GM23338 (cell line): ENCODE measurements around the gene KIF3C. TPM values are rescaled to one million over a fixed set of nuclear protein-coding genes. Genes with fewer than 3 reads are reported as not detected.

Experiments
- ATAC-seq: fragments of 200-7000 bp; cut with Tn5 transposase; 3 replicates; pipeline ENCODE4 v1.9.1; 2020
- DNase-seq: peaks from one replicate; pipeline ENCODE4 v3.0.0-alpha.2; 2015; ENCODE audit warnings: low spot score
- H2AFZ ChIP-seq: fragments of 200-600 bp; sonication (generic); 2 replicates; pipeline ENCODE4 v1.8.0; 2016; ENCODE audit warnings: antibody characterized with exemption, mild to moderate bottlenecking, moderate library complexity
- H3F3A ChIP-seq: fragments of 200-600 bp; sonication (generic); replicated peaks from 2 replicates; pipeline ENCODE4 v1.8.0; 2017; ENCODE audit warnings: antibody characterized with exemption, mixed run types, low read depth
- H3K27ac ChIP-seq: fragments of 200-600 bp; sonication (generic); 2 replicates; pipeline ENCODE4 v1.6.1; 2016; ENCODE audit warnings: low read depth
- H3K27me3 ChIP-seq: fragments of 200-600 bp; sonication (generic); 2 replicates; pipeline ENCODE4 v1.8.0; 2016; ENCODE audit warnings: mild to moderate bottlenecking, mixed run types, moderate library complexity; ENCODE audit not compliant: insufficient read depth
- H3K36me3 ChIP-seq: fragments of 200-600 bp; sonication (generic); 2 replicates; pipeline ENCODE4 v1.8.0; 2016; ENCODE audit warnings: mild to moderate bottlenecking; ENCODE audit not compliant: insufficient read depth
- H3K4me1 ChIP-seq: fragments of 200-600 bp; sonication (generic); 2 replicates; pipeline ENCODE4 v1.8.0; 2016; ENCODE audit warnings: mild to moderate bottlenecking, moderate library complexity; ENCODE audit not compliant: insufficient read depth
- H3K4me2 ChIP-seq: fragments of 200-600 bp; sonication (generic); 2 replicates; pipeline ENCODE4 v1.7.1; 2017; ENCODE audit warnings: mixed run types
- H3K4me3 ChIP-seq: fragments of 200-600 bp; sonication (generic); 2 replicates; pipeline ENCODE4 v1.6.1; 2016; ENCODE audit warnings: mixed run types
- H3K79me2 ChIP-seq: fragments of 200-600 bp; sonication (generic); replicated peaks from 2 replicates; pipeline ENCODE4 v1.8.0; 2017; ENCODE audit warnings: mild to moderate bottlenecking; ENCODE audit not compliant: insufficient read depth
- H3K9me2 ChIP-seq: fragments of 200-600 bp; sonication (generic); 2 replicates; pipeline ENCODE4 v1.8.0; 2017; ENCODE audit not compliant: insufficient read depth
- H4K20me1 ChIP-seq: fragments of 200-600 bp; sonication (generic); replicated peaks from 2 replicates; pipeline ENCODE4 v1.8.0; 2017; ENCODE audit warnings: mild to moderate bottlenecking; ENCODE audit not compliant: insufficient read depth
- H3K27ac Mint-ChIP-seq: 2 replicates; pipeline ENCODE4 v1.8.0; 2020; ENCODE audit warnings: inconsistent platforms, mild to moderate bottlenecking, moderate library complexity, mixed read lengths
- H3K27me3 Mint-ChIP-seq: 3 replicates; pipeline ENCODE4 v1.8.0; 2022; ENCODE audit warnings: low read depth, mild to moderate bottlenecking, moderate library complexity, mixed read lengths, inconsistent platforms; ENCODE audit not compliant: insufficient read depth, poor library complexity
- H3K36me3 Mint-ChIP-seq: 3 replicates; pipeline ENCODE4 v1.8.0; 2021; ENCODE audit warnings: low read depth, mild to moderate bottlenecking, inconsistent platforms, moderate library complexity, mixed read lengths
- H3K4me1 Mint-ChIP-seq: 3 replicates; pipeline ENCODE4 v1.8.0; 2020; ENCODE audit warnings: mild to moderate bottlenecking, inconsistent platforms, mixed read lengths
- H3K4me3 Mint-ChIP-seq: 3 replicates; pipeline ENCODE4 v1.8.0; 2021; ENCODE audit warnings: moderate library complexity, mild to moderate bottlenecking, inconsistent platforms, mixed read lengths
- H3K9me3 Mint-ChIP-seq: 3 replicates; pipeline ENCODE4 v1.8.0; 2020; ENCODE audit warnings: moderate library complexity, mild to moderate bottlenecking, inconsistent platforms, mixed read lengths
- CREB1 ChIP-seq: fragments of 250-450 bp; sonication (Bioruptor Pico); IDR thresholded peaks from 2 replicates; pipeline ENCODE4 v1.5.0; 2020; ENCODE audit warnings: low read depth, mild to moderate bottlenecking, moderate library complexity
- EZH2 ChIP-seq: fragments of 200-600 bp; sonication (generic); IDR thresholded peaks from one replicate; pipeline ENCODE4 v1.8.0; 2017; ENCODE audit warnings: antibody characterized with exemption, mild to moderate bottlenecking, low read depth; ENCODE audit not compliant: unreplicated experiment
- EZH2phosphoT487 ChIP-seq: fragments of 200-600 bp; sonication (generic); IDR thresholded peaks from one replicate; pipeline ENCODE4 v1.8.1; 2018; ENCODE audit warnings: antibody characterized with exemption; ENCODE audit not compliant: unreplicated experiment
- JUNB ChIP-seq: IDR thresholded peaks from one replicate; pipeline ENCODE4 v1.6.1; 2016; ENCODE audit warnings: antibody characterized with exemption; ENCODE audit not compliant: unreplicated experiment
- POLR2AphosphoS5 ChIP-seq: IDR thresholded peaks from 2 replicates; pipeline ENCODE4 v1.6.1; 2016; ENCODE audit warnings: antibody characterized with exemption, low read depth
- STAT1 ChIP-seq: IDR thresholded peaks from one replicate; pipeline ENCODE4 v1.6.1; 2016; ENCODE audit warnings: antibody characterized with exemption; ENCODE audit not compliant: unreplicated experiment
- ZNF114 ChIP-seq: fragments of 250-450 bp; sonication (Bioruptor Pico); IDR thresholded peaks from 2 replicates; pipeline ENCODE4 v1.5.0; 2020; ENCODE audit warnings: mild to moderate bottlenecking, moderate library complexity
- ZNF331 ChIP-seq: fragments of 250-450 bp; sonication (Bioruptor Pico); IDR thresholded peaks from 2 replicates; pipeline ENCODE4 v1.5.0; 2020; ENCODE audit warnings: low read depth, mild to moderate bottlenecking, moderate library complexity
- polyA plus RNA-seq: library from polyadenylated mRNA; unstranded; fragments of >200 nt; fragmentation: Nextera tagmentation; extraction: Ambion mirVana; gene quantifications from 2 replicates; pipeline ENCODE4 v1.2.1, GENCODE V29; 2016
- total RNA-seq: library from RNA; depleted of rRNA; stranded (reverse); fragments of >200 nt; shearing (Covaris generic); gene quantifications from 2 replicates; pipeline ENCODE4 v1.2.3, GENCODE V29; 2014
- TF ChIP-seq, protein P1 (sequence below), 2 experiments: fragments of 200-600 bp in 1 of 2; sonication (generic) in 1 of 2; conservative IDR thresholded peaks; 2 replicates each; pipeline versions ENCODE4 v1.5.1 to v1.6.1; 2016 to 2017; ENCODE audit warnings: antibody characterized with exemption in 2 of 2, low read depth in 2 of 2, mild to moderate bottlenecking in 2 of 2, moderate library complexity in 1 of 2
- TF ChIP-seq, protein P2 (sequence below): IDR thresholded peaks from one replicate; pipeline ENCODE4 v1.6.1; 2018; ENCODE audit warnings: antibody characterized with exemption; ENCODE audit not compliant: unreplicated experiment
- TF ChIP-seq, protein P3 (sequence below): IDR thresholded peaks from 2 replicates; pipeline ENCODE4 v1.6.1; 2016; ENCODE audit warnings: antibody characterized with exemption

Gene KIF3C
- total and polyA plus RNA-seq, 2 experiments from 2014 or later: 14.9 to 40.0 TPM

DNA sequence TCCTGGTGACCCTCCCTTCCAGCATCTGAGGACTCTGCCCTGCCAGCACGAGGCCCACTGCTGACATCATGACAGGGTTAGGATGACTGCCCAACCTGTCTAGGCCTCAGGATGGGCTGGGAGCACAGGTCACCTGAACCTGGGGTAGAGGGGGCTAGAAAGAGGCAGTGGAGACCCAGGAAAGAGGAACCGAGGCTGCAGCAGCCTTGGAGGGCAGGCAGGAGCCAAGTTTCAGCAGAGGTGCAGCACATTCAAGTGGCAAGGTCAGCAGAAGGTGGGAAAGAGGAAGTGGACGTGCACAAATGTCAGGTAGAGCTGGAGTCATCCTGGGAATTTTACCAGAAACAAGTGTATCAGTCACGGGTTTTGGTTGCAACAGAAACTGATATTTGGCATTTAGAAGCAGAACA lies 37.9 kb upstream of the KIF3C start:
- Mint-ChIP-seq H3K27ac (no peak overlapping the region), H3K27me3 (no peaks in the 10 kb centered on the region)

DNA sequence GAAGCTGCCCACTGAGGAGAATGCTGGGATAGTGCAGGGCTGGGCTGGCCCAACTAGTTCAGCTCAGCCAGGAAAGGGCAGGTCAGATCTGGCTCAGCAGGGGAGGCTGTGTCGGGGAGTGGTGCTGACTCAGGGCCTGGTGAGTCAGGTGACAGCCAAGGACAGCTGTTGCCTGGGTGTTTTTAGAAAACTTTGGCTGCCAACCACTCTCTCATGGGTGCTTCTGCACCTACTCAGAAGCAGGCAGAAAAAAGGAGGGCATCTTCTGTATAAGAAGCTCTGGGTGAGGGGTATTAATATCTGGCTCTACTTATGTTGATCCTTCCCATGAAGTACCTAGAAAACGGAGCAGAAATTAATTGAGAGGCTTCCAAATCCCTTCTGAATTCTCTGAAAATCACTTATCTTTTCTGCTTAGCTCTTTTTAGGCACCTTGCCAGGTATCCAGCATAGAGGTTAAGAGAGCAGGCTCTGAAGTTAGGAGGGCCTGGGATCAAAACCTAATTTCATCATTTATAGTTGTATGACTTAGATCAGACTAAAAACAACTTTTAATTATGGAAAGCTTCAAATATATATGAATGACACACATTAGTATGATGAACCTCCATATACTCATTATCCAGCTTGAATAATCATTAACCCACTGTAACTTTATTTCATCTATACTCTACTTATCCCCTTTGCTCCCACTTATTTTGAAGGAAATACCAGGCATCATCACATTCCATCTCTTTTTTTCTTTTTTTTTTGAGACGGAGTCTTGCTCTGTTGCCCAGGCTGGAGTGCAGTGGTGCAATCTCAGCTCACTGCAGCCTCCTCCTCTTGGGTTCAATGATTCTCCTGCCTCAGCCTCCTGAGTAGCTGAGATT lies 36.1 kb upstream of the KIF3C start:
- H3K36me3 Mint-ChIP-seq: no peaks in the 10 kb centered on the region
- no peaks in the 10 kb centered on the region for H3K36me3 ChIP-seq
- peak overlapping the region; percentile 43 for H3K27ac Mint-ChIP-seq
- H3K27ac ChIP-seq: no peak overlapping the region
- ATAC-seq: peak; percentile 98
- H3K4me3 ChIP-seq: no peak overlapping the region
- no peak for TF ChIP-seq STAT1
- peaks cover 11% of the 10 kb centered on the region for H3K4me1 Mint-ChIP-seq
- H3K4me1 ChIP-seq: no peaks in the 10 kb centered on the region
- H3K4me2 ChIP-seq: no peak overlapping the region
- H3F3A ChIP-seq: no peaks in the 10 kb centered on the region
- H3K27me3 ChIP-seq: no peaks in the 10 kb centered on the region
- no peaks in the 10 kb centered on the region for H4K20me1 ChIP-seq
- peaks cover 2% of the 10 kb centered on the region for H3K27me3 Mint-ChIP-seq
- H2AFZ ChIP-seq: peak overlapping the region; percentile 75; the same call in 1 of the 2 replicates
- H3K9me3 Mint-ChIP-seq: no peaks in the 10 kb centered on the region
- H3K9me2 ChIP-seq: no peaks in the 10 kb centered on the region
- H3K79me2 ChIP-seq: no peaks in the 10 kb centered on the region
- no peak overlapping the region for H3K4me3 Mint-ChIP-seq
- peak; percentile 64 for DNase-seq

More for the DNA sequence above, 37.9 kb upstream of the KIF3C start:
- Histone ChIP-seq H3F3A (no peaks in the 10 kb centered on the region), H3K4me2 (no peak overlapping the region), H3K27ac (no peak overlapping the region), H3K9me2 (no peaks in the 10 kb centered on the region), H3K27me3 (no peaks in the 10 kb centered on the region), H3K4me1 (no peaks in the 10 kb centered on the region), H2AFZ (no peak overlapping the region), H3K79me2 (no peaks in the 10 kb centered on the region), H3K4me3 (no peak overlapping the region), H3K36me3 (no peaks in the 10 kb centered on the region), H4K20me1 (no peaks in the 10 kb centered on the region)
- no peaks in the 10 kb centered on the region for H3K36me3 Mint-ChIP-seq
- no peaks in the 10 kb centered on the region for H3K9me3 Mint-ChIP-seq
- ATAC-seq (no peak), DNase-seq (no peak)
- no peak overlapping the region for H3K4me3 Mint-ChIP-seq
- peaks cover 11% of the 10 kb centered on the region for H3K4me1 Mint-ChIP-seq
- TF ChIP-seq JUNB: no peak

DNA sequence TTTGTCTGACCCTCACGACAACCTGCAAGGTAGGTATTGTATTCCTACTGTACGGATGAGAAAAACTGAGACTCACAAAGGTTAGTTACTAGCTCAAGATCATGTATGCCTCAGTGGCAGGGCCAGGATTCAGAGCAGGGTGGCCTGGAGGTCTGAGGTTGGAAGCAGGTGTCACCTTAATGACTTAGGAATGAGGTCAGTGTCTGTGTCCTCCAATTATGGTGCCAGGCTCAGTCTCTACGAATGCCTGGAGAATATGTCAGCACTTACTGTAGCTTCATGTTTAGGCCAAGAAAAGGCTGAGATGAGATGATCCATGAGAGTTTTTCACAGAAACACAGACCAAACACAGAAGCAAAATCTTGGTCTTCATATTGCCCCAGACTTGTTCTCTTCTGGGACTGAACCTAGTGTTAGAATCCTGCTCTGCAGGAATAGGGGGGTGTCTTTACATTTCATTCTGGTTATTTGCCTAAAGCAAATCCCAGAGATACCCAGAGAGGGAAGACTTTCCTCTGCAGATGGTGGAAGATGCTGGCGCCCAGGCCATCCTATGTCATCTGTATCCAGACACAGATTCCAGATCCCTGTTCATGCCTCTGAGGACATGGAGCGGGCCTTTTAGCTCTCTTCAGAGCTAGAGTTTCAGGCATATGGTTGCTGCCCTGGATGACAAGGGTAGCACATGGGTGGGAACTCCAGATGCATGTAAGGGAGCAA lies 35.3 kb upstream of the KIF3C start:
- ATAC-seq (no peak), DNase-seq (no peak)
- H3K79me2 ChIP-seq: no peaks in the 10 kb centered on the region
- H3K27ac Mint-ChIP-seq: peak overlapping the region; percentile 43
- H3K9me2 ChIP-seq: no peaks in the 10 kb centered on the region
- no peak overlapping the region for H3K27ac ChIP-seq
- H3K4me1 Mint-ChIP-seq: peaks cover 12% of the 10 kb centered on the region
- H3F3A ChIP-seq: no peaks in the 10 kb centered on the region
- H3K27me3 ChIP-seq: no peaks in the 10 kb centered on the region
- H3K9me3 Mint-ChIP-seq: no peaks in the 10 kb centered on the region
- H3K36me3 ChIP-seq: no peaks in the 10 kb centered on the region
- H3K4me2 ChIP-seq: no peak overlapping the region
- 0 out of 2 replicates have a peak overlapping the region, but pooled peaks have one; percentile 15 for H2AFZ ChIP-seq
- H3K4me3 ChIP-seq: no peak overlapping the region
- peaks cover 2% of the 10 kb centered on the region for H3K27me3 Mint-ChIP-seq
- H3K36me3 Mint-ChIP-seq: no peaks in the 10 kb centered on the region
- H4K20me1 ChIP-seq: no peaks in the 10 kb centered on the region
- H3K4me1 ChIP-seq: no peaks in the 10 kb centered on the region
- H3K4me3 Mint-ChIP-seq: no peak overlapping the region
- TF ChIP-seq, protein P1, sequence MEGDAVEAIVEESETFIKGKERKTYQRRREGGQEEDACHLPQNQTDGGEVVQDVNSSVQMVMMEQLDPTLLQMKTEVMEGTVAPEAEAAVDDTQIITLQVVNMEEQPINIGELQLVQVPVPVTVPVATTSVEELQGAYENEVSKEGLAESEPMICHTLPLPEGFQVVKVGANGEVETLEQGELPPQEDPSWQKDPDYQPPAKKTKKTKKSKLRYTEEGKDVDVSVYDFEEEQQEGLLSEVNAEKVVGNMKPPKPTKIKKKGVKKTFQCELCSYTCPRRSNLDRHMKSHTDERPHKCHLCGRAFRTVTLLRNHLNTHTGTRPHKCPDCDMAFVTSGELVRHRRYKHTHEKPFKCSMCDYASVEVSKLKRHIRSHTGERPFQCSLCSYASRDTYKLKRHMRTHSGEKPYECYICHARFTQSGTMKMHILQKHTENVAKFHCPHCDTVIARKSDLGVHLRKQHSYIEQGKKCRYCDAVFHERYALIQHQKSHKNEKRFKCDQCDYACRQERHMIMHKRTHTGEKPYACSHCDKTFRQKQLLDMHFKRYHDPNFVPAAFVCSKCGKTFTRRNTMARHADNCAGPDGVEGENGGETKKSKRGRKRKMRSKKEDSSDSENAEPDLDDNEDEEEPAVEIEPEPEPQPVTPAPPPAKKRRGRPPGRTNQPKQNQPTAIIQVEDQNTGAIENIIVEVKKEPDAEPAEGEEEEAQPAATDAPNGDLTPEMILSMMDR (conservative IDR thresholded peaks at IDR 0.05; ENCODE audit: low read depth in 2 of 2): no peak
- TF ChIP-seq EZH2 (no peak), POLR2AphosphoS5 (no peak), ZNF331 (CRISPR knock-in tag) (no peak), ZNF114 (CRISPR knock-in tag) (no peak), STAT1 (no peak), JUNB (no peak), EZH2phosphoT487 (no peak), CREB1 (CRISPR knock-in tag) (no peak)
- TF ChIP-seq, protein P2, sequence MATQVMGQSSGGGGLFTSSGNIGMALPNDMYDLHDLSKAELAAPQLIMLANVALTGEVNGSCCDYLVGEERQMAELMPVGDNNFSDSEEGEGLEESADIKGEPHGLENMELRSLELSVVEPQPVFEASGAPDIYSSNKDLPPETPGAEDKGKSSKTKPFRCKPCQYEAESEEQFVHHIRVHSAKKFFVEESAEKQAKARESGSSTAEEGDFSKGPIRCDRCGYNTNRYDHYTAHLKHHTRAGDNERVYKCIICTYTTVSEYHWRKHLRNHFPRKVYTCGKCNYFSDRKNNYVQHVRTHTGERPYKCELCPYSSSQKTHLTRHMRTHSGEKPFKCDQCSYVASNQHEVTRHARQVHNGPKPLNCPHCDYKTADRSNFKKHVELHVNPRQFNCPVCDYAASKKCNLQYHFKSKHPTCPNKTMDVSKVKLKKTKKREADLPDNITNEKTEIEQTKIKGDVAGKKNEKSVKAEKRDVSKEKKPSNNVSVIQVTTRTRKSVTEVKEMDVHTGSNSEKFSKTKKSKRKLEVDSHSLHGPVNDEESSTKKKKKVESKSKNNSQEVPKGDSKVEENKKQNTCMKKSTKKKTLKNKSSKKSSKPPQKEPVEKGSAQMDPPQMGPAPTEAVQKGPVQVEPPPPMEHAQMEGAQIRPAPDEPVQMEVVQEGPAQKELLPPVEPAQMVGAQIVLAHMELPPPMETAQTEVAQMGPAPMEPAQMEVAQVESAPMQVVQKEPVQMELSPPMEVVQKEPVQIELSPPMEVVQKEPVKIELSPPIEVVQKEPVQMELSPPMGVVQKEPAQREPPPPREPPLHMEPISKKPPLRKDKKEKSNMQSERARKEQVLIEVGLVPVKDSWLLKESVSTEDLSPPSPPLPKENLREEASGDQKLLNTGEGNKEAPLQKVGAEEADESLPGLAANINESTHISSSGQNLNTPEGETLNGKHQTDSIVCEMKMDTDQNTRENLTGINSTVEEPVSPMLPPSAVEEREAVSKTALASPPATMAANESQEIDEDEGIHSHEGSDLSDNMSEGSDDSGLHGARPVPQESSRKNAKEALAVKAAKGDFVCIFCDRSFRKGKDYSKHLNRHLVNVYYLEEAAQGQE: no peak
- TF ChIP-seq, protein P3, sequence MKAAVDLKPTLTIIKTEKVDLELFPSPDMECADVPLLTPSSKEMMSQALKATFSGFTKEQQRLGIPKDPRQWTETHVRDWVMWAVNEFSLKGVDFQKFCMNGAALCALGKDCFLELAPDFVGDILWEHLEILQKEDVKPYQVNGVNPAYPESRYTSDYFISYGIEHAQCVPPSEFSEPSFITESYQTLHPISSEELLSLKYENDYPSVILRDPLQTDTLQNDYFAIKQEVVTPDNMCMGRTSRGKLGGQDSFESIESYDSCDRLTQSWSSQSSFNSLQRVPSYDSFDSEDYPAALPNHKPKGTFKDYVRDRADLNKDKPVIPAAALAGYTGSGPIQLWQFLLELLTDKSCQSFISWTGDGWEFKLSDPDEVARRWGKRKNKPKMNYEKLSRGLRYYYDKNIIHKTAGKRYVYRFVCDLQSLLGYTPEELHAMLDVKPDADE: no peak
